GM12878 (cell line): Measurements from ENCODE around the gene RPS27L. TPM values are rescaled to one million over a fixed set of nuclear protein-coding genes. Genes with fewer than 3 reads are reported as not detected.

Experiments
- ATAC-seq: fragments of 200-7000 bp; cut with Tn5 transposase; 3 replicates; pipeline ENCODE4 v1.9.1; 2020; ENCODE audit warnings: mild to moderate bottlenecking, moderate library complexity
- BruUV-seq: library from RNA; stranded (reverse); fragments of 400-500 nt; replicated peaks from 2 replicates; lab custom pipeline; 2021; lab: Mats Ljungman, UMichigan
- CTCF ChIA-PET: fragments of 300-600 bp; sonication (Branson Sonifier 250); formaldehyde crosslinking; extraction: SDS; loops from one replicate; lab custom pipeline; 2021; ENCODE audit warnings: inconsistent platforms; lab: Yijun Ruan, JAX
- POLR2A ChIA-PET: fragments of 350-600 bp; formaldehyde crosslinking; extraction: SDS; loops from one replicate; lab custom pipeline; 2021; ENCODE audit warnings: inconsistent platforms; lab: Charles Lee
- RAD21 ChIA-PET: fragments of 300-600 bp; sonication (Branson Sonifier 250); formaldehyde crosslinking; loops from one replicate; lab custom pipeline; 2023; ENCODE audit warnings: antibody characterized with exemption; ENCODE audit not compliant: unreplicated experiment; lab: Charles Lee
- SMC1A ChIA-PET: fragments of 300-600 bp; sonication (Branson Sonifier 250); formaldehyde crosslinking; loops from one replicate; lab custom pipeline; 2023; ENCODE audit not compliant: unreplicated experiment, uncharacterized antibody; lab: Charles Lee
- DNase-seq: peaks from one replicate; pipeline ENCODE4 v3.0.0-alpha.2; 2011; ENCODE audit warnings: low read depth, low spot score
- FAIRE-seq: peaks from 3 replicates; lab custom pipeline; 2011; peaks lifted over from hg19 to GRCh38; lab: Jason Lieb, UNC
- H2AFZ ChIP-seq: 2 replicates; pipeline ENCODE4 v1.6.0; 2011; ENCODE audit warnings: low read depth, low read length, control low read depth; ENCODE audit not compliant: control insufficient read depth
- H3K27ac ChIP-seq: 2 replicates; pipeline ENCODE4 v1.5.1; 2011; ENCODE audit warnings: control low read depth; ENCODE audit not compliant: control insufficient read depth, insufficient read depth
- H3K27me3 ChIP-seq, 2 experiments: replicated peaks in 1 of 2; 2 replicates each; pipeline versions ENCODE4 v1.6.0 to v1.6.1; 2011; ENCODE audit warnings: low read length in 1 of 2; ENCODE audit not compliant: control insufficient read depth in 2 of 2, insufficient read depth in 2 of 2
- H3K36me3 ChIP-seq, 2 experiments: 2 replicates each; pipeline ENCODE4 v1.5.1; 2011; ENCODE audit warnings: low read length in 1 of 2; ENCODE audit not compliant: control insufficient read depth in 2 of 2, insufficient read depth in 2 of 2
- H3K4me1 ChIP-seq: 2 replicates; pipeline ENCODE4 v1.6.1; 2011; ENCODE audit warnings: mild to moderate bottlenecking, low read length, moderate library complexity, mixed read lengths; ENCODE audit not compliant: control insufficient read depth, insufficient read depth
- H3K4me2 ChIP-seq: 2 replicates; pipeline ENCODE4 v1.6.0; 2011; ENCODE audit warnings: control low read depth; ENCODE audit not compliant: control insufficient read depth, insufficient read depth
- H3K4me3 ChIP-seq: fragments of 200-600 bp; sonication (generic); 2 replicates; pipeline ENCODE4 v1.5.1; 2016
- H3K79me2 ChIP-seq: 2 replicates; pipeline ENCODE4 v1.6.0; 2011; ENCODE audit warnings: low read length; ENCODE audit not compliant: control insufficient read depth, insufficient read depth
- H3K9ac ChIP-seq: 2 replicates; pipeline ENCODE4 v1.8.0; 2011; ENCODE audit warnings: low read length, control low read depth, mixed read lengths; ENCODE audit not compliant: control insufficient read depth, insufficient read depth
- H3K9me3 ChIP-seq: replicated peaks from 3 replicates; pipeline ENCODE4 v1.5.1; 2011; ENCODE audit warnings: mild to moderate bottlenecking, low read length; ENCODE audit not compliant: control insufficient read depth, insufficient read depth
- H4K20me1 ChIP-seq: 2 replicates; pipeline ENCODE4 v1.6.0; 2011; ENCODE audit not compliant: control insufficient read depth, insufficient read depth
- BACH1 ChIP-seq: fragments of 450-650 bp; IDR thresholded peaks from 2 replicates; pipeline ENCODE4 v1.6.1; 2017; ENCODE audit warnings: mild to moderate bottlenecking, borderline replicate concordance
- CBX3 ChIP-seq: fragments of 200-600 bp; sonication (generic); IDR thresholded peaks from 2 replicates; pipeline ENCODE4 v1.6.1; 2016; ENCODE audit warnings: low read depth, borderline replicate concordance
- CHD2 ChIP-seq: IDR thresholded peaks from 2 replicates; pipeline ENCODE4 v1.6.1; 2011; ENCODE audit warnings: low read depth, low read length, improper control_type of control experiment, borderline replicate concordance
- DPF2 ChIP-seq: fragments of 450-650 bp; IDR thresholded peaks from 2 replicates; pipeline ENCODE4 v1.6.1; 2017; ENCODE audit warnings: mild to moderate bottlenecking
- IRF5 ChIP-seq: fragments of 450-650 bp; IDR thresholded peaks from 2 replicates; pipeline ENCODE4 v1.6.1; 2017; ENCODE audit warnings: borderline replicate concordance
- POLR2A ChIP-seq: IDR thresholded peaks from 2 replicates; pipeline ENCODE4 v1.6.1; 2011; ENCODE audit warnings: low read depth, mild to moderate bottlenecking, low read length
- POU2F2 ChIP-seq: IDR thresholded peaks from 3 replicates; pipeline ENCODE4 v1.6.1; 2011; ENCODE audit warnings: low read depth, mild to moderate bottlenecking, low read length, borderline replicate concordance
- SPI1 ChIP-seq: IDR thresholded peaks from 2 replicates; pipeline ENCODE4 v1.6.1; 2011; ENCODE audit warnings: low read depth, mild to moderate bottlenecking, low read length, moderate library complexity, borderline replicate concordance; ENCODE audit not compliant: insufficient read depth
- TAF1 ChIP-seq: IDR thresholded peaks from 2 replicates; pipeline ENCODE4 v1.6.1; 2011; ENCODE audit warnings: mild to moderate bottlenecking, low read depth, low read length, borderline replicate concordance
- WGBS: methylation state at CpG from one replicate; pipeline ENCODE4 v1.1.6; 2016; ENCODE audit warnings: low lambda C conversion rate; ENCODE audit not compliant: insufficient replicate concordance, insufficient coverage; ENCODE audit errors: missing lambda C conversion rate; 5-methylcytosine and 5-hydroxymethylcytosine counted together
- in situ Hi-C: fragments of 300-500 bp; cut with MboI; formaldehyde crosslinking; loops from 9 replicates; pipeline ENCODE4 v1.14.3; 2018; ENCODE audit warnings: mixed read lengths
- intact Hi-C: fragments of 100-400 bp; cut with micrococcal nuclease; formaldehyde crosslinking; loops from one replicate; pipeline ENCODE4 v1.14.2; 2022; ENCODE audit not compliant: unreplicated experiment
- polyA plus RNA-seq, 11 experiments: library from polyadenylated mRNA; depleted of rRNA in 4 of 11; unstranded in 6 of 11; stranded (reverse) in 5 of 11; fragments of >200 nt; fragmentation: Nextera tagmentation in 4 of 11; fragmentation: Illumina TruSeq in 1 of 11; extraction: Ambion mirVana in 4 of 11; extraction: Trizol in 1 of 11; gene quantifications; 1 replicate in 1 of 11; 2 replicates in 10 of 11; pipeline versions ENCODE4 v1.2.1 to v1.2.3, GENCODE V29; 2011 to 2016; ENCODE audit warnings: inconsistent platforms in 2 of 11, missing spikeins in 2 of 11, low read depth in 1 of 11
- total RNA-seq, 4 experiments: library from RNA; depleted of rRNA in 3 of 4; stranded (reverse); fragments of >200 nt in 3 of 4; fragmentation: Illumina TruSeq in 1 of 4; extraction: Trizol in 1 of 4; gene quantifications; 2 replicates each; pipeline versions ENCODE4 v1.2.1 to v1.2.3, GENCODE V29; 2013 to 2021
- TF ChIP-seq, protein P1 (sequence below): fragments of 450-650 bp; IDR thresholded peaks from 2 replicates; pipeline ENCODE4 v1.6.1; 2018; ENCODE audit warnings: mild to moderate bottlenecking, low read depth, moderate library complexity; ENCODE audit not compliant: partially characterized antibody
- TF ChIP-seq, protein P2 (sequence below): fragments of 450-650 bp; formaldehyde crosslinking; IDR thresholded peaks from 2 replicates; pipeline ENCODE4 v1.4.0; 2022; ENCODE audit warnings: mild to moderate bottlenecking, moderate library complexity
- TF ChIP-seq, protein P3 (sequence below): fragments of 450-650 bp; IDR thresholded peaks from 2 replicates; pipeline ENCODE4 v1.6.1; 2017; ENCODE audit warnings: mild to moderate bottlenecking, low read depth, inconsistent platforms; ENCODE audit not compliant: poor library complexity, severe bottlenecking

The RPS27L gene
- total and polyA plus RNA-seq, 10 of the 15 experiments (the other 5 are each of a cell fraction or from before 2014, with no cell fraction given), result 133 to 970 (median 220) TPM

DNA sequence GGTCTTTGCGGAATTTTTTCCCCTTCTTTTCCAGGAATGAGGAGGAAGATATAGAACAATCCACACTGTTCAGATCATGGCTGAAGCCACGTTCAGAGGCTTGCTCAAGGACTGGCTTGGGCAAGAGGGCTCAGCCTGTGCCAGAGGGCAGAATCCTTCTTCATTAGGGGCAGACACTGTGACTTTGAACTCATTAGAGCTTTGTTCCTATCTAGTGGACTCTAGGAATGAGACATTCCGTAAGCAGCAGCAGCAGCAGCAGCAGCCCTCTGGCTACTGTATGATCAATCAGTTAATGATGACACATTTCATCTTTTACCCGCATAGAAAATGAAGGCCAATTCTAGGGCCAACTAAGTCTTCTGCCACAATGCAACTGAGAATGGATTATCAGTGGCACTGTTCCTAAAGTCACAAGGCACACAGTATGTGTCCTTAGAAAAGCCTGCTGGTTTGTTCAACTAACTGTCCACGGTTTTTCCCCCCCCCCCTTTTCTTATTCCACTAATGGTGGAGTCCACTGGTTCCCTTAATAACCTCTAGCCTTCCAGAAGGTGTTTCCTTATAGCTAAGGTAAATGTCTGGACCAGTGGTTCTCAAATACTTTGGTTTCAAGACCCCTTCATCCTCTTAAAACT, 30.4 kb upstream of the RPS27L start (continued):
- TF ChIP-seq, protein P1, sequence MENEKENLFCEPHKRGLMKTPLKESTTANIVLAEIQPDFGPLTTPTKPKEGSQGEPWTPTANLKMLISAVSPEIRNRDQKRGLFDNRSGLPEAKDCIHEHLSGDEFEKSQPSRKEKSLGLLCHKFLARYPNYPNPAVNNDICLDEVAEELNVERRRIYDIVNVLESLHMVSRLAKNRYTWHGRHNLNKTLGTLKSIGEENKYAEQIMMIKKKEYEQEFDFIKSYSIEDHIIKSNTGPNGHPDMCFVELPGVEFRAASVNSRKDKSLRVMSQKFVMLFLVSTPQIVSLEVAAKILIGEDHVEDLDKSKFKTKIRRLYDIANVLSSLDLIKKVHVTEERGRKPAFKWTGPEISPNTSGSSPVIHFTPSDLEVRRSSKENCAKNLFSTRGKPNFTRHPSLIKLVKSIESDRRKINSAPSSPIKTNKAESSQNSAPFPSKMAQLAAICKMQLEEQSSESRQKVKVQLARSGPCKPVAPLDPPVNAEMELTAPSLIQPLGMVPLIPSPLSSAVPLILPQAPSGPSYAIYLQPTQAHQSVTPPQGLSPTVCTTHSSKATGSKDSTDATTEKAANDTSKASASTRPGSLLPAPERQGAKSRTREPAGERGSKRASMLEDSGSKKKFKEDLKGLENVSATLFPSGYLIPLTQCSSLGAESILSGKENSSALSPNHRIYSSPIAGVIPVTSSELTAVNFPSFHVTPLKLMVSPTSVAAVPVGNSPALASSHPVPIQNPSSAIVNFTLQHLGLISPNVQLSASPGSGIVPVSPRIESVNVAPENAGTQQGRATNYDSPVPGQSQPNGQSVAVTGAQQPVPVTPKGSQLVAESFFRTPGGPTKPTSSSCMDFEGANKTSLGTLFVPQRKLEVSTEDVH, result no peak
- TF ChIP-seq, protein P2, sequence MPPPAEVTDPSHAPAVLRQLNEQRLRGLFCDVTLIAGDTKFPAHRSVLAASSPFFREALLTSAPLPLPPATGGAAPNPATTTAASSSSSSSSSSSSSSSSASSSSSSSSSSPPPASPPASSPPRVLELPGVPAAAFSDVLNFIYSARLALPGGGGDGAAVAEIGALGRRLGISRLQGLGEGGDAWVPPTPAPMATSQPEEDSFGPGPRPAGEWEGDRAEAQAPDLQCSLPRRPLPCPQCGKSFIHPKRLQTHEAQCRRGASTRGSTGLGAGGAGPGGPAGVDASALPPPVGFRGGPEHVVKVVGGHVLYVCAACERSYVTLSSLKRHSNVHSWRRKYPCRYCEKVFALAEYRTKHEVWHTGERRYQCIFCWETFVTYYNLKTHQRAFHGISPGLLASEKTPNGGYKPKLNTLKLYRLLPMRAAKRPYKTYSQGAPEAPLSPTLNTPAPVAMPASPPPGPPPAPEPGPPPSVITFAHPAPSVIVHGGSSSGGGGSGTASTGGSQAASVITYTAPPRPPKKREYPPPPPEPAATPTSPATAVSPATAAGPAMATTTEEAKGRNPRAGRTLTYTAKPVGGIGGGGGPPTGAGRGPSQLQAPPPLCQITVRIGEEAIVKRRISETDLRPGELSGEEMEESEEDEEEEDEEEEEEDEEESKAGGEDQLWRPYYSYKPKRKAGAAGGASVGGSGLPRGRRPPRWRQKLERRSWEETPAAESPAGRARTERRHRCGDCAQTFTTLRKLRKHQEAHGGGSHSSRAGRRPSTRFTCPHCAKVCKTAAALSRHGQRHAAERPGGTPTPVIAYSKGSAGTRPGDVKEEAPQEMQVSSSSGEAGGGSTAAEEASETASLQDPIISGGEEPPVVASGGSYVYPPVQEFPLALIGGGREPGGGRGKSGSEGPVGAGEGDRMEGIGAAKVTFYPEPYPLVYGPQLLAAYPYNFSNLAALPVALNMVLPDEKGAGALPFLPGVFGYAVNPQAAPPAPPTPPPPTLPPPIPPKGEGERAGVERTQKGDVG (CRISPR knock-in tag), result no peak

GRCh38 chr15:63186065-63186464, 28.8 kb upstream of the RPS27L start:
- DNase-seq (no peak), FAIRE-seq (no peak), ATAC-seq (no peak)
- no peaks in the 10 kb centered on the region for H4K20me1 ChIP-seq
- no TSS peak for BruUV-seq
- intact Hi-C loops, result no loop called here
- no peak overlapping the region for H3K27ac ChIP-seq
- no peaks in the 10 kb centered on the region for H3K9me3 ChIP-seq
- CTCF ChIA-PET, result interaction anchor here (0.7 to 2.3 kb wide), 4 partner anchors 9 to 32 kb away, joined by 3 to 6 read pairs (median 4); no protein-coding TSS in a partner anchor
- SMC1A ChIA-PET, result interaction anchor here (0.7 to 3.0 kb wide), 7 partner anchors 9 to 58 kb away, joined by 3 to 8 read pairs (median 5); no protein-coding TSS in a partner anchor
- peaks cover 11% of the 10 kb centered on the region for H3K4me1 ChIP-seq
- H3K36me3 ChIP-seq, result no peaks in the 10 kb centered on the region
- no peak overlapping the region for H3K4me3 ChIP-seq
- H3K79me2 ChIP-seq, result peaks cover 17% of the 10 kb centered on the region
- in situ Hi-C loops, result no loop called here
- H3K9ac ChIP-seq, result no peak overlapping the region
- POLR2A ChIA-PET, result interaction anchor here (1.1 to 1.2 kb wide), 2 partner anchors 9 to 25 kb away, joined by 3 to 4 read pairs; no protein-coding TSS in a partner anchor
- no peak overlapping the region for H3K4me2 ChIP-seq
- 85% methylated on average over 2 of the region's 2 CpGs for WGBS
- H2AFZ ChIP-seq, result no peak overlapping the region
- RAD21 ChIA-PET, result interaction anchor here (1.2 to 3.5 kb wide), 2 partner anchors 8 to 90 kb away, joined by 3 to 13 read pairs; no protein-coding TSS in a partner anchor
- no peaks in the 10 kb centered on the region for H3K27me3 ChIP-seq
- TF ChIP-seq CHD2 (no peak), DPF2 (no peak), IRF5 (no peak), BACH1 (no peak), POU2F2 (no peak), POLR2A (no peak), SPI1 (no peak), CBX3 (no peak), TAF1 (no peak)
- TF ChIP-seq, protein P3, sequence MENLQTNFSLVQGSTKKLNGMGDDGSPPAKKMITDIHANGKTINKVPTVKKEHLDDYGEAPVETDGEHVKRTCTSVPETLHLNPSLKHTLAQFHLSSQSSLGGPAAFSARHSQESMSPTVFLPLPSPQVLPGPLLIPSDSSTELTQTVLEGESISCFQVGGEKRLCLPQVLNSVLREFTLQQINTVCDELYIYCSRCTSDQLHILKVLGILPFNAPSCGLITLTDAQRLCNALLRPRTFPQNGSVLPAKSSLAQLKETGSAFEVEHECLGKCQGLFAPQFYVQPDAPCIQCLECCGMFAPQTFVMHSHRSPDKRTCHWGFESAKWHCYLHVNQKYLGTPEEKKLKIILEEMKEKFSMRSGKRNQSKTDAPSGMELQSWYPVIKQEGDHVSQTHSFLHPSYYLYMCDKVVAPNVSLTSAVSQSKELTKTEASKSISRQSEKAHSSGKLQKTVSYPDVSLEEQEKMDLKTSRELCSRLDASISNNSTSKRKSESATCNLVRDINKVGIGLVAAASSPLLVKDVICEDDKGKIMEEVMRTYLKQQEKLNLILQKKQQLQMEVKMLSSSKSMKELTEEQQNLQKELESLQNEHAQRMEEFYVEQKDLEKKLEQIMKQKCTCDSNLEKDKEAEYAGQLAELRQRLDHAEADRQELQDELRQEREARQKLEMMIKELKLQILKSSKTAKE, result no peak
